ENCODE results near the gene CDS1.

Gene CDS1

GRCh38 chr4:84596826-84597225 is 13.9 kb downstream of the CDS1 start:
- H3K27ac ChIP-seq: no peak overlapping the region
- no peak overlapping the region for H3K4me3 ChIP-seq

- Histone ChIP-seq H3K27ac (no peak overlapping the region), H3K4me3 (no peak overlapping the region)
Observed at GRCh38 chr4:84597450-84597849, 14.5 kb downstream of the CDS1 start.

- Histone ChIP-seq H3K4me3 (no peak overlapping the region), H3K27ac (no peak overlapping the region)
Observed at GRCh38 chr4:84606645-84607044, 23.7 kb downstream of the CDS1 start.

- no peak overlapping the region for H3K27ac ChIP-seq
- no peak overlapping the region for H3K4me3 ChIP-seq
Observed at GRCh38 chr4:84611531-84611930, 28.6 kb downstream of the CDS1 start.

GRCh38 chr4:84614891-84615290 is 32.0 kb downstream of the CDS1 start:
- Histone ChIP-seq H3K27ac (no peak overlapping the region), H3K4me3 (no peak overlapping the region)

GRCh38 chr4:84615355-84615754 is 32.4 kb downstream of the CDS1 start:
- no peak overlapping the region for H3K4me3 ChIP-seq
- no peak overlapping the region for H3K27ac ChIP-seq

- no peak overlapping the region for H3K27ac ChIP-seq
- H3K4me3 ChIP-seq: no peak overlapping the region
Observed at GRCh38 chr4:84622959-84623358, 40.0 kb downstream of the CDS1 start.

GRCh38 chr4:84623661-84624060 is 40.7 kb downstream of the CDS1 start:
- Histone ChIP-seq H3K27ac (no peak overlapping the region), H3K4me3 (no peak overlapping the region)

- Histone ChIP-seq H3K4me3 (no peak overlapping the region), H3K27ac (no peak overlapping the region)
Observed at GRCh38 chr4:84626673-84627072, 43.7 kb downstream of the CDS1 start.

- no peak overlapping the region for H3K4me3 ChIP-seq
Observed at GRCh38 chr4:84631573-84631972, 48.6 kb downstream of the CDS1 start.

GRCh38 chr4:84632092-84632491 is 49.2 kb downstream of the CDS1 start:
- Histone ChIP-seq H3K27ac (peak overlapping the region in 3 of 21 experiments; percentile 13 to 51 (median 43)), H3K4me3 (no peak overlapping the region)

More at GRCh38 chr4:84631573-84631972, 48.6 kb downstream of the CDS1 start:
- H3K27ac ChIP-seq: peak overlapping the region in 3 of 21 experiments; percentile 13 to 51 (median 43)

GRCh38 chr4:84634961-84635360 is 52.0 kb downstream of the CDS1 start:
- Histone ChIP-seq H3K27ac (no peak overlapping the region), H3K4me3 (no peak overlapping the region)

- H3K4me3 ChIP-seq: no peak overlapping the region
- no peak overlapping the region for H3K27ac ChIP-seq
Observed at GRCh38 chr4:84638092-84638491, 55.2 kb downstream of the CDS1 start.

- Histone ChIP-seq H3K4me3 (no peak overlapping the region), H3K27ac (no peak overlapping the region)
Observed at GRCh38 chr4:84639145-84639544, 56.2 kb downstream of the CDS1 start.

GRCh38 chr4:84644087-84644486 is 61.2 kb downstream of the CDS1 start:
- H3K4me3 ChIP-seq: no peak overlapping the region
- H3K27ac ChIP-seq: no peak overlapping the region

- Histone ChIP-seq H3K4me3 (no peak overlapping the region), H3K27ac (no peak overlapping the region)
Observed at GRCh38 chr4:84647312-84647884, 64.5 kb downstream of the CDS1 start.

GRCh38 chr4:84648178-84648577 is 65.3 kb downstream of the CDS1 start:
- H3K4me3 ChIP-seq: no peak overlapping the region
- no peak overlapping the region for H3K27ac ChIP-seq

- H3K27ac ChIP-seq: no peak overlapping the region
- H3K4me3 ChIP-seq: no peak overlapping the region
Observed at GRCh38 chr4:84648863-84649647, 66.1 kb downstream of the CDS1 start.

- no peak overlapping the region for H3K4me3 ChIP-seq
- H3K27ac ChIP-seq: no peak overlapping the region
Observed at GRCh38 chr4:84651499-84651898, 68.6 kb downstream of the CDS1 start.

- H3K4me3 ChIP-seq: no peak overlapping the region
- H3K27ac ChIP-seq: no peak overlapping the region
Observed at GRCh38 chr4:84652478-84652877, 69.6 kb downstream of the CDS1 start.

GRCh38 chr4:84660606-84661005 is 77.7 kb downstream of the CDS1 start:
- Histone ChIP-seq H3K4me3 (no peak overlapping the region), H3K27ac (no peak overlapping the region)

All from skin epidermis (tissue), 12 donors.